HepG2 (cell line): ENCODE measurements around the gene KIAA0232. TPM values are rescaled to one million over a fixed set of nuclear protein-coding genes. Genes with fewer than 3 reads are reported as not detected.

Source experiments
- ATF7-NPFF ChIP-seq: sonication (generic); formaldehyde crosslinking; IDR thresholded peaks from 2 replicates; pipeline ENCODE4 v1.8.1; 2023; ENCODE audit warnings: mild to moderate bottlenecking, low read depth, missing genetic modification reagents, moderate library complexity
- MTF2 ChIP-seq: sonication (generic); formaldehyde crosslinking; IDR thresholded peaks from 2 replicates; pipeline ENCODE4 v1.5.0; 2020; ENCODE audit warnings: missing genetic modification reagents, borderline replicate concordance
- SATB2 ChIP-seq: sonication (generic); formaldehyde crosslinking; IDR thresholded peaks from 2 replicates; pipeline ENCODE4 v1.5.0; 2020; ENCODE audit warnings: missing genetic modification reagents
- SCMH1 ChIP-seq: sonication (generic); formaldehyde crosslinking; IDR thresholded peaks from 2 replicates; pipeline ENCODE4 v1.9.0; 2021; ENCODE audit warnings: missing genetic modification reagents, mild to moderate bottlenecking, borderline replicate concordance
- SIX4 ChIP-seq: sonication (generic); formaldehyde crosslinking; IDR thresholded peaks from 2 replicates; pipeline ENCODE4 v1.4.0; 2020; ENCODE audit warnings: missing genetic modification reagents
- STAG1 ChIP-seq: sonication (generic); formaldehyde crosslinking; IDR thresholded peaks from 2 replicates; pipeline ENCODE4 v1.4.0; 2020; ENCODE audit warnings: missing genetic modification reagents
- UBTF ChIP-seq: sonication (generic); formaldehyde crosslinking; IDR thresholded peaks from 2 replicates; pipeline ENCODE4 v1.4.0; 2020; ENCODE audit warnings: mild to moderate bottlenecking, missing genetic modification reagents
- ZFP37 ChIP-seq: sonication (generic); formaldehyde crosslinking; IDR thresholded peaks from 2 replicates; pipeline ENCODE4 v1.4.0; 2020; ENCODE audit warnings: missing genetic modification reagents, borderline replicate concordance
- ZNF10 ChIP-seq: sonication (generic); formaldehyde crosslinking; IDR thresholded peaks from 2 replicates; pipeline ENCODE4 v1.4.0; 2020; ENCODE audit warnings: mild to moderate bottlenecking, low read depth, missing genetic modification reagents, borderline replicate concordance
- ZNF101 ChIP-seq: sonication (generic); formaldehyde crosslinking; IDR thresholded peaks from 2 replicates; pipeline ENCODE4 v1.4.0; 2020; ENCODE audit warnings: mild to moderate bottlenecking, low read depth, missing genetic modification reagents, borderline replicate concordance
- ZNF205 ChIP-seq: IDR thresholded peaks from 2 replicates; pipeline ENCODE4 v1.6.1; 2018; ENCODE audit warnings: missing biosample characterization, missing genetic modification reagents
- ZNF577 ChIP-seq: sonication (generic); formaldehyde crosslinking; IDR thresholded peaks from 2 replicates; pipeline ENCODE4 v1.4.0; 2020; ENCODE audit warnings: mild to moderate bottlenecking, low read depth, missing genetic modification reagents, borderline replicate concordance
- ZNF740 ChIP-seq: sonication (generic); formaldehyde crosslinking; IDR thresholded peaks from 2 replicates; pipeline ENCODE4 v1.4.0; 2020; ENCODE audit warnings: missing genetic modification reagents
- polyA plus RNA-seq, 8 experiments: library from polyadenylated mRNA; depleted of rRNA in 3 of 8; stranded (reverse) in 7 of 8; unstranded in 1 of 8; fragments of >200 nt; fragmentation: Illumina TruSeq in 4 of 8; extraction: Trizol in 4 of 8; gene quantifications; 2 replicates each; pipeline versions ENCODE4 v1.2.1 to v1.2.3, GENCODE V29; 2011 to 2016; ENCODE audit warnings: low read depth in 4 of 8, missing spikeins in 1 of 8, mixed read lengths in 1 of 8; ENCODE audit not compliant: insufficient read depth in 1 of 8
- total RNA-seq, 5 experiments: library from RNA; depleted of rRNA; stranded (reverse); fragments of >200 nt; fragmentation: Illumina TruSeq; extraction: Trizol; gene quantifications; 2 replicates each; pipeline ENCODE4 v1.2.3, GENCODE V29; 2016; ENCODE audit warnings: low read depth in 1 of 5
- TF ChIP-seq, protein P1 (sequence below): sonication (generic); formaldehyde crosslinking; IDR thresholded peaks from 2 replicates; pipeline ENCODE4 v1.5.1; 2020; ENCODE audit warnings: missing genetic modification reagents, mild to moderate bottlenecking, borderline replicate concordance
- TF ChIP-seq, protein P2 (sequence below): sonication (generic); formaldehyde crosslinking; IDR thresholded peaks from 2 replicates; pipeline ENCODE4 v1.9.0; 2021; ENCODE audit warnings: missing genetic modification reagents, mild to moderate bottlenecking, borderline replicate concordance
- TF ChIP-seq, protein P3 (sequence below): sonication (generic); formaldehyde crosslinking; IDR thresholded peaks from 2 replicates; pipeline ENCODE4 v1.5.0; 2020; ENCODE audit warnings: missing genetic modification reagents, mild to moderate bottlenecking, borderline replicate concordance
- TF ChIP-seq, protein P4 (sequence below): sonication (generic); formaldehyde crosslinking; IDR thresholded peaks from 2 replicates; pipeline ENCODE4 v1.4.0; 2020; ENCODE audit warnings: missing genetic modification reagents

Gene KIAA0232
- total and polyA plus RNA-seq, 2 of the 13 experiments (the other 11 are each of a cell fraction or from before 2014, with no cell fraction given), result 7.8 to 17.1 TPM

DNA sequence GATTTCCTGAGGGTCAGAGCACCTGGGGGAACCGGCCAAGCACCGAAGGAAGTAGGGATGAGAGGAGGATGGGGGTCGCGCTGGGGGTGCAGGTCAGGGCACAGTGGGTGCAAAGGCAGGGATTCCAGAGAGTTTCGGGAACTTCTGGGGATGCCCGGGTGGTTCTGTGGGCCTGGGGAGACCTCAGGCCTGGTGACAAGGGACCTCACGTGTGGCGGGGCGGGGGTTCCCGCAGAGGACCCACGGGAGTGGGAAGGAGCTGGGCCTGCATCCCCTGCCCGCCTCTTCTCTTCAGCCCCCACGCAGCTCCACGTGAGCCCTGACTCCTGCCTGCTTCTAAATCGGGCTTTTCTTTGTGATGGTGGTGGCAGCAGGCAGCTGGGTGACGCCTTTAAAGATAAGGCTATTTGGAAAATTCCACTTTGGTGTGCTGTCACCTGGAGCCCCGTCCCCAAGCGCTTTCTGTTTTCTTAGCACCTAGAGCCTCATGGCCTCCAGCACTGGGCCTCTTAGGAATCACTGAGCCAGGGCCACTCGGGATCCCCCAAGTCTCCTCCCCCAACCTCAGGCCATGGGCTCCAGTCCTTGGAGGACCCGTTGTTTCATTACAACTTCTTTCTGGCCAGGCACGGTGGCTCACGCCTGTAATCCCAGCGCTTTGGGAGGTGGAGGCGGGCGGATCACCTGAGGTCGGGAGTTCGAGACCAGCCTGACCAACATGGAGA lies 120.0 kb downstream of the KIAA0232 start (continued):
- TF ChIP-seq UBTF, result no peak
- 0 out of 2 replicates have a peak, but pooled peaks have one; percentile 20 for TF ChIP-seq ATF7-NPFF (CRISPR knock-in tag)
- TF ChIP-seq SIX4 (CRISPR knock-in tag), result no peak
- no peak for TF ChIP-seq MTF2
- TF ChIP-seq, protein P1, sequence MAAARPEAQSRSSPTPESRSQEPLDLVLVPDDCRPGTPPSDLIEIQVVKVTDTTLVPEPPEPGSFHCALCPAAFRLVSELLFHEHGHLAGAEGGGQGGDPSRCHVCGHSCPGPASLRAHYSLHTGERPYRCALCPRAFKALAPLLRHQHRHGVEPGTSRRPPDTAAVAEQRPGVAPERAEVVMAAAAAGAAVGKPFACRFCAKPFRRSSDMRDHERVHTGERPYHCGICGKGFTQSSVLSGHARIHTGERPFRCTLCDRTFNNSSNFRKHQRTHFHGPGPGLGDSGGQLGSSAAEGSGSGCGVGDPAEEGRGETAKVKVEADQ (CRISPR knock-in tag), result no peak
- no peak for TF ChIP-seq ZNF10 (CRISPR knock-in tag)
- TF ChIP-seq ZFP37 (CRISPR knock-in tag), result no peak
- TF ChIP-seq, protein P2, sequence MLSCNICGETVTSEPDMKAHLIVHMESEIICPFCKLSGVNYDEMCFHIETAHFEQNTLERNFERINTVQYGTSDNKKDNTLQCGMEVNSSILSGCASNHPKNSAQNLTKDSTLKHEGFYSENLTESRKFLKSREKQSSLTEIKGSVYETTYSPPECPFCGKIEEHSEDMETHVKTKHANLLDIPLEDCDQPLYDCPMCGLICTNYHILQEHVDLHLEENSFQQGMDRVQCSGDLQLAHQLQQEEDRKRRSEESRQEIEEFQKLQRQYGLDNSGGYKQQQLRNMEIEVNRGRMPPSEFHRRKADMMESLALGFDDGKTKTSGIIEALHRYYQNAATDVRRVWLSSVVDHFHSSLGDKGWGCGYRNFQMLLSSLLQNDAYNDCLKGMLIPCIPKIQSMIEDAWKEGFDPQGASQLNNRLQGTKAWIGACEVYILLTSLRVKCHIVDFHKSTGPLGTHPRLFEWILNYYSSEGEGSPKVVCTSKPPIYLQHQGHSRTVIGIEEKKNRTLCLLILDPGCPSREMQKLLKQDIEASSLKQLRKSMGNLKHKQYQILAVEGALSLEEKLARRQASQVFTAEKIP (CRISPR knock-in tag), result no peak
- no peak for TF ChIP-seq ZNF577 (CRISPR knock-in tag)
- TF ChIP-seq ZNF740 (CRISPR knock-in tag), result no peak
- TF ChIP-seq STAG1 (CRISPR knock-in tag), result no peak
- no peak for TF ChIP-seq ZNF101 (CRISPR knock-in tag)
- no peak for TF ChIP-seq SCMH1 (CRISPR knock-in tag)
- TF ChIP-seq SATB2 (CRISPR knock-in tag), result no peak
- TF ChIP-seq, protein P3, sequence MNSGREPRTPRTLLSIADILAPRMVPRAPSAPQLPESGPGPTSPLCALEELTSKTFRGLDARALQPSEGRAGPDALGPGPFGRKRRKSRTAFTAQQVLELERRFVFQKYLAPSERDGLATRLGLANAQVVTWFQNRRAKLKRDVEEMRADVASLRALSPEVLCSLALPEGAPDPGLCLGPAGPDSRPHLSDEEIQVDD (CRISPR knock-in tag), result no peak
- TF ChIP-seq ZNF205 (CRISPR knock-in tag), result peak; percentile 46; the same call in 1 of the 2 replicates
- TF ChIP-seq, protein P4, sequence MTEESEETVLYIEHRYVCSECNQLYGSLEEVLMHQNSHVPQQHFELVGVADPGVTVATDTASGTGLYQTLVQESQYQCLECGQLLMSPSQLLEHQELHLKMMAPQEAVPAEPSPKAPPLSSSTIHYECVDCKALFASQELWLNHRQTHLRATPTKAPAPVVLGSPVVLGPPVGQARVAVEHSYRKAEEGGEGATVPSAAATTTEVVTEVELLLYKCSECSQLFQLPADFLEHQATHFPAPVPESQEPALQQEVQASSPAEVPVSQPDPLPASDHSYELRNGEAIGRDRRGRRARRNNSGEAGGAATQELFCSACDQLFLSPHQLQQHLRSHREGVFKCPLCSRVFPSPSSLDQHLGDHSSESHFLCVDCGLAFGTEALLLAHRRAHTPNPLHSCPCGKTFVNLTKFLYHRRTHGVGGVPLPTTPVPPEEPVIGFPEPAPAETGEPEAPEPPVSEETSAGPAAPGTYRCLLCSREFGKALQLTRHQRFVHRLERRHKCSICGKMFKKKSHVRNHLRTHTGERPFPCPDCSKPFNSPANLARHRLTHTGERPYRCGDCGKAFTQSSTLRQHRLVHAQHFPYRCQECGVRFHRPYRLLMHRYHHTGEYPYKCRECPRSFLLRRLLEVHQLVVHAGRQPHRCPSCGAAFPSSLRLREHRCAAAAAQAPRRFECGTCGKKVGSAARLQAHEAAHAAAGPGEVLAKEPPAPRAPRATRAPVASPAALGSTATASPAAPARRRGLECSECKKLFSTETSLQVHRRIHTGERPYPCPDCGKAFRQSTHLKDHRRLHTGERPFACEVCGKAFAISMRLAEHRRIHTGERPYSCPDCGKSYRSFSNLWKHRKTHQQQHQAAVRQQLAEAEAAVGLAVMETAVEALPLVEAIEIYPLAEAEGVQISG (CRISPR knock-in tag), result 0 out of 2 replicates have a peak, but pooled peaks have one; percentile 9
